ENCODE results near the gene SPRYD4.
"Not testable (repeated sequence)": the region's sequence is repeated elsewhere in the genome, so short reads cannot be mapped to it uniquely, and the experiment has no call there.

SPRYD4 gene

DNA sequence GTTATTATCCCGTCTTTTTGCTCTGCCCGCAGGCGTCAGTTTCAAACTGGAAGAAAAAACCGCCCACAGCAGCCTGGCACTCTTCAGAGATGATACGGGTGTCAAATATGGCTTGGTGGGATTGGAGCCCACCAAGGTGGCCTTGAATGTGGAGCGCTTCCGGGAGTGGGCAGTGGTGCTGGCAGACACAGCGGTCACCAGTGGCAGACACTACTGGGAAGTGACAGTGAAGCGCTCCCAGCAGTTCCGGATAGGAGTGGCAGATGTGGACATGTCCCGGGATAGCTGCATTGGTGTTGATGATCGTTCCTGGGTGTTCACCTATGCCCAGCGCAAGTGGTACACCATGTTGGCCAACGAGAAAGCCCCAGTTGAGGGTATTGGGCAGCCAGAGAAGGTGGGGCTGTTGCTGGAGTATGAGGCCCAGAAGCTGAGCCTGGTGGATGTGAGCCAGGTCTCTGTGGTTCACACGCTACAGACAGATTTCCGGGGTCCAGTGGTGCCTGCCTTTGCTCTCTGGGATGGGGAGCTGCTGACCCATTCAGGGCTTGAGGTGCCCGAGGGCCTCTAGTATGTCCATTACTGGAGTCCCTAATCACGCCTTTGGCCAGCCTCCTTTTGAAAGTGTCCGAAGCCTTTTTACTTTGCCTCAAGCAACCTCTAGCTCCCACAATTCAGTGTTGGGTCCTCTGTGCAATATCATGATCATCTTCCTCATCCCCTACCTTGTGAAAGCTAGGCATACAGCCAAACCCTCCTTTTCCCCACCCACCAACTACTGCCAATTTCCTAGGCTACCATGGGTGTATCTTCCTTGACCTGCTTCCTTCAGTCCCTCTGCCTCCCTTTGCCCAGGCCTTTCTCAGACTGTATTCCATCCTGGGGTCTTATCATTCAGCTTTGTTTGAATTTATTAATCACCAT, 891 bp downstream of the SPRYD4 start:
- DNase-seq: no peak
- in situ Hi-C loops (cut with HindIII; ENCODE audit: low pct_ligation_motif_present, low pct_unique_long_range_greater_than_20kb, low sequenced_read_pairs): no loop called here

DNA sequence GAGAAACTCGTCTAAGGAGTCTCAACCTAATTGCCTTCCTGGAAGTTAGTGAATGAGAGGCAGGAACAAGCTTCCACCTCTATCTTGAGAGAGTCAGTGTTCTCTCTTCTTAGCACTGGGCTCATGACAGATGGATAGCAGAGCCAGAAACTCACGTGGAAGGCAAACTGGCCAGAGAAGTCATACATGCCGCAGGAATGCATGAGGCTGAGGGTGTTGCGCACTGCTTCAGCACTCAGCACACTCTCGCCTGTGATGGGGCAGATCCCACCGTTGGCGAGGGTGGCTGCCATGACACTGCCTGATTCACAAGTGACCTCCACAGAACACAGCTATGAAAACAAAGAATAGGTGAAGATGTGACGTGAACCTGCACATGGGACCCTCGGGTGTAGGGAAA, 6.0 kb downstream of the SPRYD4 start:
- no peak for DNase-seq
- in situ Hi-C loops (cut with HindIII; ENCODE audit: low pct_ligation_motif_present, low pct_unique_long_range_greater_than_20kb, low sequenced_read_pairs): no loop called here

DNA sequence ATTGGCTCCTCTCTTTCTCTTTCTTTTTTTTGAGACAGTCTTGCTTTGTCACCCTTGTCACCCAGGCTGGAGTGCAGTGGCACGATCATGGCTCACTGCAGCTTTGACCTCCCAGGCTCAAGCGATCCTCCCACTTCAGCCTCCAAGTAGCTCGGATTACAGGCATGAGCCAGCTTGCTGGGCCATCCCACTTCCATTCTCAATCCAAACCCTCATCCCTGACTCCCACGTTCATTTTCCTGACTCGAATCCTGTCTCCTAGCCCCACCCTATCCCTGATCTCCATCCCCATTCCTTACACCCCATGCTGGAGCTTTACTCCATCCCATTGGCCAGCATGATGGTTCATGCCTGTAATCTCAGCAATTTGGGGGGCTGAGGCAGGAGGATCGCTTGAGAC, 7.8 kb downstream of the SPRYD4 start:
- DNase-seq: no peak
- in situ Hi-C loops (cut with HindIII; ENCODE audit: low pct_ligation_motif_present, low pct_unique_long_range_greater_than_20kb, low sequenced_read_pairs): no loop called here

DNA sequence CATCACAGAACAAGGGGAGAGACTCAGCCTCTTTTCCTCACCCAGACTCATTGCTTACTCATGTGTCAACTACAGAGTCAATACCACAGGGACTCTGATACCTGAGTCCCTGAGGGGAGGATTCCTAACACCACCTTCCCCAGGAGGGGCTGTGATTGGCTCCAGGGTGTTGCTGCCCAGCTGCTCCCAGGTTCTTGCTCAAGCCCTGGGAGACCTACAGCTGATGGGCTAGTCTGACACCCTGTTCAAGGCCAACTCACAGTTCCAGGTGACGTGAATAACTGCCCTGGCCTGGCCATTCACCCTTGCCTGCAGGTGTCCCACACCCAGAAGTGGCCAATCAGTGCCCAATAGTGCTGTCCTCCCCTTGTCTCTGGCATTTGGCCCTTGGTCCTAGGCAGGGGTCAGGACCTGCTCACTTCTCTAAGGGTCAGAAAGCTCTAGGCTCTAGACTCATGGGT, 8.6 kb downstream of the SPRYD4 start:
- in situ Hi-C loops (cut with HindIII; ENCODE audit: low pct_ligation_motif_present, low pct_unique_long_range_greater_than_20kb, low sequenced_read_pairs): no loop called here
- DNase-seq: no peak

DNA sequence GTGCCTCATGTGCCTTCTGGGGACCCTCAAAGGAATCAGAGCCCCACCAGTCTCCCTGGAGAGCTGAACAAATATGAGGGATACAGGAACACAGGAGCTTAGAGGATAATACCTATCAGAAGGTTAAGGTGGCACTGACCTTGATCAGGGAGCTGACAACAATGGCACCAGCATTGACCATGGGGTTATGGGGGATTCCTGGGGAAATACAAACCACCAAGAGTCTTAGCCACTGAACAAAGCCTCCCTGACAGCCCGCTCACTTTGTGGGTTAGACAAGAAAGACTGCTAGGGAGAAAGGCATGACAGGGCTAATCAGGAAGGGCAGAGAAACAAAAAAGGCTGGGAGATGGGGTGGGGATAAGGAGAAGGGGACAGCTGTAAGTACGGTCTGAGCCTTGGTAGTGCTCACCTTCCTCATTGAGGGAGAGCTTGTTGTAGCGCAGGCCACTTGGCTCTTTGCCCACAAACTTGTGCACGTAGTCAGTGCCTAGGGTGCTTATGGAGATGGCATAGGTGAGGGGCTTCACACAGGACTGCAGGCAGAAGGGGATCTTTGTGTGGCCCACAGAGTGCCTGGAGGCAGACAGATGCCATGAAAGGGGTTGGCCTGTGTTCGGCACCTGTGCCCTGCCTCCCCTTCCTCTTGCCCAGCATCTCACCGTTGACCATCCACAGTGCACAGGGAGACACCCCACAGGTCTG, 9.3 kb downstream of the SPRYD4 start:
- no peak for DNase-seq
- in situ Hi-C loops (cut with HindIII; ENCODE audit: low pct_ligation_motif_present, low pct_unique_long_range_greater_than_20kb, low sequenced_read_pairs): no loop called here

DNA sequence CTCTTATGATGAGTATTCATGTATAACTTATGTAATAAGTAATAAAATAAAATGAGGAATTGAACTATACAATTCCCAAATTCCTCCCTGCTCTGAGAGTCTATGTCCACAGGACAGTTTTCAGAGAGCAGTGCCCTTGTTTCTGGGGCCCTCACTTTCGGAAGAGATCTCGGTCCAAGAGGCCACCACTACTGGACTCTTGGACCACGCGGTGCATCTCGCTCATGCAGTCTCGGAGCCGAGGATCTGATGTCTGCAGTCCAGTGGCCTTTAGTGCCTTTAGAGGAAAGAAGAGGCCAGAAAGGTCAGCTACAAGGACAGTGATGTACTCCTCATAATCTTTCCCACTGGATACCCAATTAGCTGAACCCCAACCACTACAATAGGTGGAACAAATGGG, 11.2 kb downstream of the SPRYD4 start:
- in situ Hi-C loops (cut with HindIII; ENCODE audit: low pct_ligation_motif_present, low pct_unique_long_range_greater_than_20kb, low sequenced_read_pairs): no loop called here
- DNase-seq: no peak

DNA sequence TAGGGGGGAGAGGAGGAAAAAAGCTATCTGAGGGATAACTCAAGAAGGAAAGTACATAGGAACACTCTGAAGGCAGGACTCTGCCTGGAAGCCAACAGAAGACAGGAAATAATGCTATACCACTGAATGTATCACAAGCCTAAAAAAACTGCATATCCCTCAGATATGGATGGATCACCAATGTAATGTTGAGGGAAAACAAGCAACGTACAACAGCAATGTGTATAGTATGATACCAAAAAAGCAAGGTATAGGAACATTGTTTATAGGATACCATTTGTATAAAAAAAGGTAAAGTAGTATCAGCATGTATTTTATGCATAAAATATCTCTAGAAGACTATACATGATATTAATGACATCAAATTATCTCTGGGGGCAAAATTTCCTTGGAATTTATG, 16.2 kb downstream of the SPRYD4 start:
- in situ Hi-C loops (cut with HindIII; ENCODE audit: low pct_ligation_motif_present, low pct_unique_long_range_greater_than_20kb, low sequenced_read_pairs): no loop called here
- no peak for DNase-seq

DNA sequence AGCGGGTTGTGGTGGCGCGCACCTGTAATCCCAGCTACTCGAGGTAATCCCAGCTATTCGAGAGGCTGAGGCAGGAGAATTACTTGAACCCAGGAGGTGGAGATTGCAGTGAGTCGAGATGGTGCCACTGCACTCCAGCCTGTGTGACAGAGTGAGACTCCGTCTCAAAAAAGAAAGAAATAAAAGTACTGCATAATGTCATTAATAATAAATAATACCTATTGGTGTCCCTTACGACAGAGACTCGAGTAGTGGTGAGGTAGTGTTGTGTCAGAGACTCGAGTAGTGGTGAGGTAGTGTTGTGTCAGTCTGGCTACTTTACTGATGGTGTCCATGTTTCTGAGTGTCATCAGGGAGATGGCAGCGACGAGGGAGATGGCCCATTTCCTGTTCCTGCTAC, 18.3 kb downstream of the SPRYD4 start:
- in situ Hi-C loops (cut with HindIII; ENCODE audit: low pct_ligation_motif_present, low pct_unique_long_range_greater_than_20kb, low sequenced_read_pairs): no loop called here
- DNase-seq: no peak

DNA sequence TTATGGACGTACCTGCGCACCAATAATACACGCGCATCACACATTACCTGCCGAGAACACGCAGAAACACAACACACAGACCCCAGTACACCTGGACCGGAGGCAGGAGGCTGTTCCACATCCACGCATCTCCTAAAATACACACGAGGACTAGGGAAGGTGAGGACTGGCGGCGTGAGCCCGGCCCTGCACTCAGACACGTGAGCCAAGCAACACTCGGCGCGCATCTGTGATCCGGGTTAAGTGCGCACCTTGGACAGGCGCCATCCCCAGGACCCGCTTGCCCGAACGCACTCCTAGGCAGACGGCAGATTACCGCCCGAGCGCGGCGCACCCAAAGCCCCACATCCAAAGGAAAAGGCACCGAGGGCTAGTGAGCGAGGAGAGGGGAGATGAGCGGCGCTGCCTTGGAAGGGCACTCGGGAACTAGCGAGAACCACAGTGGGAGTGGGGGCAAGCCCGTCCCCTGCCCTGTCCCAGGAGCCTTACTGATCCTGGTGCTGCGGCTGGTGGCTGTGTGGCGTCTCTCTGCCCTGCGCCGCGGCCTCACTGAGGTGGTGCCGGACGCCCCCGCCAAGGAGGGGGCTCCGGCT, 19.2 kb downstream of the SPRYD4 start:
- in situ Hi-C loops (cut with HindIII; ENCODE audit: low pct_ligation_motif_present, low pct_unique_long_range_greater_than_20kb, low sequenced_read_pairs): no loop called here
- peak; percentile 52 for DNase-seq

DNA sequence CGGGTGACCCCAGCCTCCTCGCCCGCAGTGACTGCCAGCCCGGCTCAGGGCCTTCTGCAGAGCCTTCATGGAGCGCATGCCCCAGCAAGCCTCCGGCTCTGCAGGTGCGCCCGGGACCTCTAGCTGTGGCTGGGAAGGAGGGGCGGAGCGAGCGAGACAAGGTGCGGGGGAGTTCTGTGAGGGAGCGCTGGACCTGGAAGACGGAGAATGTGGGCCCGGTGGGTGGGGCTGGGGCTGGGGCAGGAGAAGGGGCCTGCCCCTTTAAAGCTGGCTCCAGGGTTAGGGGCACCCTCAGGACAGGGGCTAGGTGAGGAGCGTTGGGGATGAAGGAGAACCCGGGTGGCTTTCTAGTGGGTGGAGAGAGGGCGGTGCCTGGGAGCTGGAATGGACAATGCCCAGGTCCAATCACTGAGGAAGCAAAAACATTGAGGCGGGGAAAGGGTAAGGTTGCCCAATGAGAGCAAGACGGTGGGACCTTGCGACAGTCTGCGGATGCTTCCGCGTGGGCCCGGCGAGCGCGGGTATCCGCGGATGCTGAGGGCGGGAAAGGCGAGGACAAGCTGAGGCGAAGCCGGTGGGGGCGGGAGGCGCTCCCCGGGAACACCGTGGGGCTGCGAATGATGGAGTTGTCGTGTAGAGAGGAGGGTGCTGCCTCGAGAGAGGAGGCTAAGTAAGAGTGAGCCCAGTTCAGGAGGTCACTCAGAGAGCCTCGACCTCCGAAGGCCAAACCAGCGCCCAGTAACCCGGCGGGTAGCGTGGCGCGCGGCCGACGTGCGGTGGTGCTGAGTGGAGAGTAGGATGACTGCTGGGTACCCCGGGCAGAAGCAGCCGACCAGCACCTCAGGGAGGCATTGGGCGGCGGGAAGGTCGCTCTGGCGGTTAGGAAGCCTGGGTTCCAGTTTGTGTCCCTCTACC, 19.9 kb downstream of the SPRYD4 start, which contains the start of gene GLS2:
TSS of gene GLS2 (minus strand) at position 121 of the 915 bp plus-strand sequence. CDS start at position 78, 43 bp downstream.
- in situ Hi-C loops (cut with HindIII; ENCODE audit: low pct_ligation_motif_present, low pct_unique_long_range_greater_than_20kb, low sequenced_read_pairs): no loop called here
- peak; percentile 93 for DNase-seq

DNA sequence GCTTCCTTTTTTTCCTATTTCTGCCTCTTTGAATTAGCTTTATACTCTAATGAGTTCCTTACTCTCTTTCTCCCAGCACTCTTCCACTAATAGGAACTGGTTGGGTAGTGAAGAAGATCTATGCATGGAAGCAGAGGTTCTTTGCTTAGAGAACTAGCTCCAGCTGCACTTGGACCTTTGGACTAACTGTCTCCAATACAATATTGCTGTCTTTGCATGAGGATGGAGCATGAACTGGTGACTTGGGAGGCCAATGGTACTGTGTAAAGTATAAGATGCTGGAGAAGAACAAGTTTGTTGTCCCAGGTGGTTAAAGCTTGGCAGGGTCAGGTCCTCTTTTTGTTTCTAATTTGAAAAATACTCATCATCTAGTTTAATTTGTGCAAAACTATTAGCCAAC, 22.0 kb downstream of the SPRYD4 start:
- no peak for DNase-seq
- in situ Hi-C loops (cut with HindIII; ENCODE audit: low pct_ligation_motif_present, low pct_unique_long_range_greater_than_20kb, low sequenced_read_pairs): no loop called here

DNA sequence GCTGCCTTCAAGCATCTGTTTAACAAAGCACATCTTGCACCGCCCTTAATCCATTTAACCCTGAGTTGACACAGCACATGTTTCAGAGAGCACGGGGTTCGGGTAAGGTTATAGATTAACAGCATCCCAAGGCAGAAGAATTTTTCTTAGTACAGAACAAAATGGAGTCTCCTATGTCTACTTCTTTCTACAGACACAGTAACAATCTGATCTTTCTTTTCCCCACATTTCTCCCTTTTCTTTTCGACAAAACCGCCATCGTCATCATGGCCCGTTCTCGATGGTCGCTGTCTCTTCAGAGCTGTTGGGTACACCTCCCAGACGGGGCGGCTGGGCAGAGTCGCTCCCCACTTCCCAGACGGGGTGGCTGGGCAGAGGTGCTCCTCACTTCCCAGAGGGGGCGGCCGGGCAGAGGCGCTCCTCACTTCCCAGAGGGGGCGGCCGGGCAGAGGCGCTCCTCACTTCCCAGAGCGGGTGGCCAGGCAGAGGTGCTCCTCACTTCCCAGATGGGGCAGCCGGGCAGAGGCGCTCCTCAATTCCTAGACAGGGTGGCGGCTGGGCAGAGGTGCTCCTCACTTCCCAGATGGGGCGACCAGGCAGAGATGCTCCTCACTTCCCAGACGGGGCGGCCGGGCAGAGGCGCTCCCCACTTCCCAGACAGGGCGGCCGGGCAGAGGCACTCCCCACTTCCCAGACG, 25.2 kb downstream of the SPRYD4 start:
- in situ Hi-C loops (cut with HindIII; ENCODE audit: low pct_ligation_motif_present, low pct_unique_long_range_greater_than_20kb, low sequenced_read_pairs); DNase-seq: not testable (repeated sequence)

DNA sequence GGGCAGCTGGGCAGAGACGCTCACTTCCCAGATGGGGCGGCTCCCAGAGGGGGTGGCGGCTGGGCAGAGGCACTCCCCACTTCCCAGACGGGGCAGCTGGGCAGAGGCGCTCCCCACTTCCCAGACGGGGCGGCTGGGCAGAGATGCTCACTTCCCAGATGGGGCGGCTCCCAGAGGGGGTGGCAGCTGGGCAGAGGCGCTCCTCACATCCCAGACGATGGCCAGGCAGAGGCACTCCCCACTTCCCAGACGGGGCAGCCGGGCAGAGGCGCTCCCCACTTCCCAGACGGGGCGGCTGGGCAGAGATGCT, 25.7 kb downstream of the SPRYD4 start:
- in situ Hi-C loops (cut with HindIII; ENCODE audit: low pct_ligation_motif_present, low pct_unique_long_range_greater_than_20kb, low sequenced_read_pairs); DNase-seq: not testable (repeated sequence)

DNA sequence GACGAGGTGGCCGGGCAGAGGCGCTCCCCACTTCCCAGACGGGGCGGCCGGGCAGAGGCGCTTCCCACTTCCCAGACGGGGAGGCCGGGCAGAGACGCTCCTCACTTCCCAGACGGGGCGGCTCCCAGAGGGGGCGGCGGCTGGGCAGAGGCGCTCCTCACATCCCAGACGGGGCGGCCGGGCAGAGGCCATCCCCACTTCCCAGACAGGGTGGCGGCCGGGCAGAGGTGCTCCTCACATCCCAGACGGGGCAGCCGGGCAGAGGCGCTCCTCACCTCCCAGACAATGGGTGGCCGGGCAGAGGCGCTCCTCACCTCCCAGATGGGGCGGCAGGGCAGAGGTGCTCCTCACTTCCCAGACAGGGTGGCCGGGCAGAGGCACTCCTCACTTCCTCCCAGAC, 26.1 kb downstream of the SPRYD4 start:
- DNase-seq; in situ Hi-C loops (cut with HindIII; ENCODE audit: low pct_ligation_motif_present, low pct_unique_long_range_greater_than_20kb, low sequenced_read_pairs): not testable (repeated sequence)

DNA sequence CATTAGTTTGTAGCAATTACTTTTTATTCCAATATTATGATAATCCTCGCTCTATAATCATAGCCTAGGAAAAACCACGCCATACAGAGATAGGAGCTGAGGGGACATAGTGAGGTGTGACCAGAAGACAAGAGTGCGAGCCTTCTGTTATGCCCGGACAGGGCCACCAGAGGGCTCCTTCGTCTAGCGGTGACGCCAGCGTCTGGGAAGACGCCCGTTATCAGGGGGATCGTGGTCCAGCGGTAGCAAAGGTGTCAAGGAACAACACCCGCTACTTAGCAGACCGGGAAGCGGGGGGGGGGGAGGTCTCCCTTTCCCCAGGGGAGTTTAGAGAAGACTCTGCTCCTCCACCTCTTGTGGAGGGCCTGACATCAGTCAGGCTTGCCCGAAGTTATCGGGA, 28.3 kb downstream of the SPRYD4 start:
- in situ Hi-C loops (cut with HindIII; ENCODE audit: low pct_ligation_motif_present, low pct_unique_long_range_greater_than_20kb, low sequenced_read_pairs): not testable (repeated sequence)
- peak; percentile 49 for DNase-seq

DNA sequence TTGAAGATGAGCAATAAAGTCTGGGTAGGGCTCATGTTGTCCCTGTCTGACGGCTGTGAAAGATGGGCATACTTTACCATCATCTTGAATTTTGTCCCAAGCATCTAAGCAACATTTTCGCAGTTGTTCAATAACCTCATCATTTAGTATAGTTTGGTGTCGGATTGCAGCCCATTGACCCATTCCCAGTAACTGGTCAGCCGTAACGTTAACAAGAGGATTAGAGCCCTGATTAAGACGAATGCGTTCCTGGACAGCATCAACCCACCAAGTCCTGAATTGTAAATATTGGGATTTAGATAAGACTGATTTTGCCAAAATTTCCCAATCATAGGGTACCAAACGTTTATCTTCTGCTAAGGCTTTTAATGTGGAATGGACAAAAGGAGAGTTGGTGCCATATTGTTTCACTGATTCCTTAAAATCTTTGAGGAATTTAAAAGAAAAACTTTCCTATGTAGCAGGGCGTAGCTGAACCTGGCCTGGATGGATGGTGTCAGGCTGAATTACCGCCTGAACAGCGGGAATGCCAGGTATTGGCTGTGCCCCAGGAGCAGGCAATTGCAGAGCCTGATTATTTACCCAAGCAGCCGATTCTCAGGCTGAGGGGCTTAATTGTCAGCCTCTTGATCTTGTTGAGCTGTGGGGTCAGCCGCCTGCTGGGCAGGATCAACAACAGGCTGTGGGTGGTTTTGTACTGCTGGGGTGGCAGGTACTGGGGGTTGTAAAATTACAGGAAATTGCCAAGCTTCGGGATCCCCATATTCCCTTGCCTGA, 29.9 kb downstream of the SPRYD4 start:
- in situ Hi-C loops (cut with HindIII; ENCODE audit: low pct_ligation_motif_present, low pct_unique_long_range_greater_than_20kb, low sequenced_read_pairs); DNase-seq: not testable (repeated sequence)

DNA sequence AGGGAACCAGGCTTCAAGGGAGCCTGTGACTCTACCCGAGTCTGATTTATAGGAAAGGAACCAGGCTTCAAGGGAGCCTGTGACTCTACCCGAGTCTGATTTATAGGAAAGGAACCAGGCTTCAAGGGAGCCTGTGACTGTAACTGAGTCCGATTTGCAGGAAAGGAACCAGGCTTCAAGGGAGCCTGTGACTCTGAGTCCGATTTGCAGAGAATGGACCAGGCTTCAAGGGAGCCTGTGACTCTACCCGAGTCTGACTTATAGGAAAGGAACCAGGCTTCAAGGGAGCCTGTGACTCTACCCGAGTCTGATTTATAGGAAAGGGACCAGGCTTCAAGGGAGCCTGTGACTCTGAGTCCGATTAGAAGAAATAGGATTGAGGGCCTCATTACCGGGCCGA, 31.1 kb downstream of the SPRYD4 start:
- in situ Hi-C loops (cut with HindIII; ENCODE audit: low pct_ligation_motif_present, low pct_unique_long_range_greater_than_20kb, low sequenced_read_pairs); DNase-seq: not testable (repeated sequence)
